Activated CD8-positive, alpha-beta memory T cell treated with anti-CD3 and anti-CD28 coated beads, Interleukin-2, amount 10 ng/mL, durations not matched to agents 7 days and 5 days (primary cell): ENCODE data around the gene CCDC182. TPM values are rescaled to one million over a fixed set of nuclear protein-coding genes. Genes with fewer than 3 reads are reported as not detected.

Source experiments
- ATAC-seq: fragments of 150-1000 bp; cut with Tn5 transposase; one replicate; pipeline ENCODE4 v1.10.0; 2021; ENCODE audit warnings: moderate library complexity
- CTCF ChIA-PET: fragments of 350-600 bp; sonication (Branson Sonifier 250); formaldehyde crosslinking; loops from one replicate; lab custom pipeline; 2021; ENCODE audit warnings: antibody characterized with exemption; lab: Charles Lee
- DNase-seq: peaks from one replicate; pipeline ENCODE4 v3.0.0-alpha.2; 2020
- H3K27ac Mint-ChIP-seq: one replicate; pipeline ENCODE4 v1.8.0; 2021; ENCODE audit warnings: mild to moderate bottlenecking, mixed read lengths
- H3K27me3 Mint-ChIP-seq: one replicate; pipeline ENCODE4 v1.8.0; 2021; ENCODE audit warnings: mixed read lengths
- H3K36me3 Mint-ChIP-seq: one replicate; pipeline ENCODE4 v1.8.0; 2021; ENCODE audit warnings: mild to moderate bottlenecking, mixed read lengths
- H3K4me1 Mint-ChIP-seq: one replicate; pipeline ENCODE4 v1.8.0; 2021; ENCODE audit warnings: mixed read lengths
- H3K4me3 Mint-ChIP-seq: one replicate; pipeline ENCODE4 v1.8.0; 2021; ENCODE audit warnings: mild to moderate bottlenecking, moderate library complexity, mixed read lengths
- H3K9me3 Mint-ChIP-seq: one replicate; pipeline ENCODE4 v1.8.0; 2022; ENCODE audit warnings: low read depth, mixed read lengths
- total RNA-seq, 2 experiments: library from RNA; stranded (reverse); gene quantifications; one replicate each; pipeline ENCODE4 v1.2.3, GENCODE V29; 2021

The CCDC182 gene
- total RNA-seq, 2 experiments from 2014 or later, result not detected

GRCh38 chr17:57720386-57721035 lies 24.6 kb downstream of the CCDC182 start:
- DNase-seq (no peak), ATAC-seq (peak; percentile 23)
- CTCF ChIA-PET, result interaction anchor here (0.7 to 1.0 kb wide), 2 partner anchors 9 to 48 kb away, joined by 3 read pairs; no protein-coding TSS in a partner anchor
- Mint-ChIP-seq H3K4me1 (peaks cover 3% of the 10 kb centered on the region), H3K36me3 (no peaks in the 10 kb centered on the region), H3K4me3 (no peak overlapping the region), H3K27ac (no peak overlapping the region), H3K27me3 (peaks cover 29% of the 10 kb centered on the region), H3K9me3 (no peaks in the 10 kb centered on the region)

GRCh38 chr17:57718878-57719277 lies 26.2 kb downstream of the CCDC182 start:
- Mint-ChIP-seq H3K4me1 (peaks cover 2% of the 10 kb centered on the region), H3K9me3 (no peaks in the 10 kb centered on the region), H3K27ac (no peak overlapping the region), H3K4me3 (no peak overlapping the region), H3K27me3 (peaks cover 36% of the 10 kb centered on the region), H3K36me3 (no peaks in the 10 kb centered on the region)
- DNase-seq (no peak), ATAC-seq (no peak)
- CTCF ChIA-PET, result interaction anchor here (1.2 kb wide), 1 partner anchor 65 kb away, joined by 3 read pairs; no protein-coding TSS in a partner anchor

GRCh38 chr17:57715981-57716380 lies 29.1 kb downstream of the CCDC182 start:
- H3K27me3 Mint-ChIP-seq, result peaks cover 53% of the 10 kb centered on the region
- H3K27ac Mint-ChIP-seq, result no peak overlapping the region
- ATAC-seq, result no peak
- no peaks in the 10 kb centered on the region for H3K4me1 Mint-ChIP-seq
- CTCF ChIA-PET, result interaction anchor here (0.9 kb wide), 2 partner anchors 67 to 473 kb away, joined by 3 read pairs; no protein-coding TSS in a partner anchor
- no peak for DNase-seq
- no peaks in the 10 kb centered on the region for H3K9me3 Mint-ChIP-seq
- no peak overlapping the region for H3K4me3 Mint-ChIP-seq
- H3K36me3 Mint-ChIP-seq, result peaks cover 3% of the 10 kb centered on the region

- ATAC-seq (no peak), DNase-seq (no peak)
- Mint-ChIP-seq H3K4me1 (no peaks in the 10 kb centered on the region), H3K27me3 (peaks cover 50% of the 10 kb centered on the region), H3K9me3 (peaks cover 3% of the 10 kb centered on the region), H3K4me3 (no peak overlapping the region), H3K27ac (no peak overlapping the region), H3K36me3 (peaks cover 6% of the 10 kb centered on the region)
- CTCF ChIA-PET, result no interaction called here
Observed at GRCh38 chr17:57714665-57715180, 30.4 kb downstream of the CCDC182 start.

GRCh38 chr17:57713140-57713539 lies 32.0 kb downstream of the CCDC182 start:
- Mint-ChIP-seq H3K4me1 (no peaks in the 10 kb centered on the region), H3K4me3 (no peak overlapping the region), H3K27me3 (peaks cover 43% of the 10 kb centered on the region), H3K9me3 (peaks cover 3% of the 10 kb centered on the region), H3K36me3 (peaks cover 6% of the 10 kb centered on the region), H3K27ac (no peak overlapping the region)
- DNase-seq, result no peak
- CTCF ChIA-PET, result interaction anchor here (0.8 kb wide), 1 partner anchor 41 kb away, joined by 3 read pairs; no protein-coding TSS in a partner anchor
- ATAC-seq, result no peak

- DNase-seq, result no peak
- Mint-ChIP-seq H3K4me3 (no peak overlapping the region), H3K27me3 (peaks cover 23% of the 10 kb centered on the region), H3K4me1 (peaks cover 2% of the 10 kb centered on the region), H3K27ac (no peak overlapping the region), H3K9me3 (peaks cover 3% of the 10 kb centered on the region), H3K36me3 (peaks cover 6% of the 10 kb centered on the region)
- CTCF ChIA-PET, result interaction anchor here (1.5 kb wide), 1 partner anchor 37 kb away, joined by 6 read pairs; no protein-coding TSS in a partner anchor
- no peak for ATAC-seq
Observed at GRCh38 chr17:57708410-57708809, 36.7 kb downstream of the CCDC182 start.

- H3K4me1 Mint-ChIP-seq, result peaks cover 2% of the 10 kb centered on the region
- H3K36me3 Mint-ChIP-seq, result peaks cover 6% of the 10 kb centered on the region
- no peak overlapping the region for H3K27ac Mint-ChIP-seq
- CTCF ChIA-PET, result interaction anchor here (1.5 kb wide), 1 partner anchor 36 kb away, joined by 6 read pairs; no protein-coding TSS in a partner anchor
- H3K27me3 Mint-ChIP-seq, result peaks cover 19% of the 10 kb centered on the region
- no peak overlapping the region for H3K4me3 Mint-ChIP-seq
- DNase-seq (no peak), ATAC-seq (no peak)
- H3K9me3 Mint-ChIP-seq, result peaks cover 3% of the 10 kb centered on the region
Observed at GRCh38 chr17:57707892-57708291, 37.2 kb downstream of the CCDC182 start.

GRCh38 chr17:57706761-57707160 lies 38.3 kb downstream of the CCDC182 start:
- Mint-ChIP-seq H3K4me1 (peaks cover 2% of the 10 kb centered on the region), H3K27ac (no peak overlapping the region)
- CTCF ChIA-PET, result interaction anchor here (1.5 kb wide), 1 partner anchor 35 kb away, joined by 6 read pairs; no protein-coding TSS in a partner anchor

GRCh38 chr17:57705921-57706695 lies 39.0 kb downstream of the CCDC182 start:
- peaks cover 2% of the 10 kb centered on the region for H3K4me1 Mint-ChIP-seq
- H3K9me3 Mint-ChIP-seq, result peaks cover 3% of the 10 kb centered on the region
- H3K36me3 Mint-ChIP-seq, result peaks cover 3% of the 10 kb centered on the region
- peaks cover 11% of the 10 kb centered on the region for H3K27me3 Mint-ChIP-seq
- H3K4me3 Mint-ChIP-seq, result no peak overlapping the region
- no peak overlapping the region for H3K27ac Mint-ChIP-seq
- CTCF ChIA-PET, result interaction anchor here (1.0 kb wide), 1 partner anchor 463 kb away, joined by 4 read pairs; no protein-coding TSS in a partner anchor
- no peak for ATAC-seq
- no peak for DNase-seq

More at GRCh38 chr17:57706761-57707160, 38.3 kb downstream of the CCDC182 start:
- ATAC-seq (no peak), DNase-seq (no peak)
- peaks cover 6% of the 10 kb centered on the region for H3K36me3 Mint-ChIP-seq
- H3K9me3 Mint-ChIP-seq, result peaks cover 3% of the 10 kb centered on the region
- peaks cover 18% of the 10 kb centered on the region for H3K27me3 Mint-ChIP-seq
- no peak overlapping the region for H3K4me3 Mint-ChIP-seq

- H3K27me3 Mint-ChIP-seq, result peaks cover 7% of the 10 kb centered on the region
- DNase-seq (no peak), ATAC-seq (no peak)
- CTCF ChIA-PET, result interaction anchor here (0.6 to 1.9 kb wide), 2 partner anchors 180 to 461 kb away, joined by 4 read pairs; no protein-coding TSS in a partner anchor
- H3K9me3 Mint-ChIP-seq, result no peaks in the 10 kb centered on the region
- H3K4me3 Mint-ChIP-seq, result no peak overlapping the region
- peaks cover 2% of the 10 kb centered on the region for H3K4me1 Mint-ChIP-seq
- no peak overlapping the region for H3K27ac Mint-ChIP-seq
- H3K36me3 Mint-ChIP-seq, result no peaks in the 10 kb centered on the region
Observed at GRCh38 chr17:57704448-57704847, 40.7 kb downstream of the CCDC182 start.

GRCh38 chr17:57703273-57703672 lies 41.8 kb downstream of the CCDC182 start:
- no peaks in the 10 kb centered on the region for H3K9me3 Mint-ChIP-seq

GRCh38 chr17:57701124-57701523 lies 44.0 kb downstream of the CCDC182 start:
- peaks cover 2% of the 10 kb centered on the region for H3K4me1 Mint-ChIP-seq
- CTCF ChIA-PET, result no interaction called here

More at GRCh38 chr17:57703273-57703672, 41.8 kb downstream of the CCDC182 start:
- H3K4me1 Mint-ChIP-seq, result peaks cover 2% of the 10 kb centered on the region
- no peak for DNase-seq
- ATAC-seq, result no peak
- H3K4me3 Mint-ChIP-seq, result no peak overlapping the region
- CTCF ChIA-PET, result interaction anchor here (1.9 kb wide), 1 partner anchor 460 kb away, joined by 4 read pairs; no protein-coding TSS in a partner anchor
- no peaks in the 10 kb centered on the region for H3K36me3 Mint-ChIP-seq
- H3K27ac Mint-ChIP-seq, result no peak overlapping the region
- peaks cover 7% of the 10 kb centered on the region for H3K27me3 Mint-ChIP-seq

GRCh38 chr17:57699751-57700219 lies 45.3 kb downstream of the CCDC182 start:
- H3K27me3 Mint-ChIP-seq, result no peaks in the 10 kb centered on the region
- H3K27ac Mint-ChIP-seq, result no peak overlapping the region
- H3K36me3 Mint-ChIP-seq, result peaks cover 2% of the 10 kb centered on the region
- ATAC-seq (no peak), DNase-seq (no peak)
- no peaks in the 10 kb centered on the region for H3K4me1 Mint-ChIP-seq
- CTCF ChIA-PET, result no interaction called here
- H3K9me3 Mint-ChIP-seq, result peaks cover 2% of the 10 kb centered on the region
- H3K4me3 Mint-ChIP-seq, result no peak overlapping the region

More at GRCh38 chr17:57701124-57701523, 44.0 kb downstream of the CCDC182 start:
- Mint-ChIP-seq H3K9me3 (no peaks in the 10 kb centered on the region), H3K4me3 (no peak overlapping the region), H3K36me3 (no peaks in the 10 kb centered on the region), H3K27ac (no peak overlapping the region), H3K27me3 (peaks cover 1% of the 10 kb centered on the region)
- DNase-seq (no peak), ATAC-seq (no peak)
